HG02623 (cell line): ENCODE measurements around the gene ERO1A.

Experiments
- ATAC-seq: cut with Tn5 transposase; IDR thresholded peaks from one replicate; pipeline ENCODE4 v1.9.1; 2021; ENCODE audit warnings: moderate library complexity; ENCODE audit not compliant: unreplicated experiment

The ERO1A gene

GRCh38 chr14:52609445-52610044 is 85.8 kb downstream of the ERO1A start:
- no peak for ATAC-seq

DNA sequence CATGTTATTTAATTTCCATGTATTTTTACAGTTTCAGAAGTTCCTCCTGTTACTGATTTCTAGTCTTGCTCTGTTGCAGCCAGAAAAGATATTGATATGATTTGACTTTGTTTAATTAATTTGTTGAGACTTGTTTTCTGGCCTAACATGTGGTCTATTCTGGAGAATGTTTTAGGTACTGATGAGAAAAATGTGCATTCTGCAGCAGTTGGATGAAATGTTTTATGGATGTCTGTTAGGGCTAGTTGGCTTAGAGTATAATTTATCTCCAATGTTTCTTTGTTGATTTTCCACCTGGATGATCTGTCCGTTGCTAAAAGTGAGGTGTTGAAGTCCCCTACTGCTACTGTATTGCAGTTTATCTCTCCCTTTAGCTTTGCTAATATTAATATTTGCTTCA is 88.3 kb downstream of the ERO1A start:
- ATAC-seq: no peak

DNA sequence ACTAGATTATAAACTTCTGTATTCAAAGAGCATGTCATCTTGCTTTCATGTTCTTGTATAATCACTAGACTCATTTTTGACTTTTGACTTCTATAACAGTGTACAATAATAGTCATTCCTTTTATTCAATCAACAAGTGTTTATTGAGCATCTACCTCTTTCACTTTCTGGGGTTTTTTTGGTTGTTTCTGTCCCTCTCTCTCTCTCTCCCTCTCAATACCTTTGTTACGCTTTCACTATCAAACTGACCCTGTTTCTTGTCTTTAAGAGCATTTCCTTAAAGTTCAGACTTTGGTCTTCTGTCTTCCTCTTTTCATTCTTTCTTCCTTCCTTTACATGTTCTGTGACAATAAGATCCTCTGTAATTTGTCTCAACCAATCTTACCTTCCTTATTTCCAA is 93.2 kb downstream of the ERO1A start:
- no peak for ATAC-seq

- no peak for ATAC-seq
Measured at GRCh38 chr14:52599974-52600373, 95.4 kb downstream of the ERO1A start.

GRCh38 chr14:52598568-52598967 is 96.8 kb downstream of the ERO1A start:
- ATAC-seq: no peak

DNA sequence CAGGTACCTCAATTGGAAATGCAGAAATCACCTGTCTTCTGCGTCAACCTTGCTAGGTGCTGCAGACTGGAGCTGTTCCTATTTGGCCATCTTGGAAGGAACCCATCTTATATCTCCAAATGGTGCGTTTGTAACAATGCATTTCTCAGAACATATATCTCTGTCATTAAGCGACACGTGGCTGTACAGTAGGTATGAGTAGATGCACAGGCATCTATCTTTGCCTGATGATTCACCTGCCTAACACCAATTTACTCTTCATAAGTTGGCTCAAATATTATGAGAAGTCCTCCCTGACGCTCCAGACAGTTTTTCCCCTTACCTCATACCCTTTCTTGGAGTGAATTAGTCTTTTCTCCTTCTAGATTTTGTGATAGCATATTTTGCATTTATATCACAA is 98.5 kb downstream of the ERO1A start:
- ATAC-seq: no peak

- ATAC-seq: no peak
Measured at GRCh38 chr14:52596320-52596719, 99.0 kb downstream of the ERO1A start.

GRCh38 chr14:52590318-52590717 is 105.0 kb downstream of the ERO1A start:
- ATAC-seq: no peak
